IMR-90 (cell line): ENCODE measurements around the gene PRAMEF25. TPM values are rescaled to one million over a fixed set of nuclear protein-coding genes. Genes with fewer than 3 reads are reported as not detected.
"Not testable (repeated sequence)": the region's sequence is repeated elsewhere in the genome, so short reads cannot be mapped to it uniquely, and the experiment has no call there.

Source experiments
- ATAC-seq: fragments of 200-7000 bp; cut with Tn5 transposase; 2 replicates; pipeline ENCODE4 v1.9.1; 2020; ENCODE audit warnings: low read depth, mild to moderate bottlenecking, moderate library complexity
- BruUV-seq: library from RNA; stranded (reverse); fragments of 400-500 nt; replicated peaks from 2 replicates; lab custom pipeline; 2021; lab: Mats Ljungman, UMichigan
- CTCF ChIA-PET: fragments of 300-600 bp; formaldehyde crosslinking; extraction: SDS; loops from one replicate; lab custom pipeline; 2021; ENCODE audit warnings: antibody characterized with exemption; lab: Yijun Ruan, JAX
- POLR2A ChIA-PET: fragments of 300-600 bp; sonication (Branson Sonifier 250); formaldehyde crosslinking; loops from one replicate; lab custom pipeline; 2022; ENCODE audit warnings: antibody characterized with exemption; ENCODE audit not compliant: unreplicated experiment; lab: Charles Lee
- DNase-seq: peaks from one replicate; pipeline ENCODE4 v3.0.0; 2013
- H2AFZ ChIP-seq: replicated peaks from 2 replicates; pipeline ENCODE3; 2013; ENCODE audit warnings: low read length, mild to moderate bottlenecking; ENCODE audit not compliant: poor library complexity
- H2AK5ac ChIP-seq: 2 replicates; pipeline ENCODE4 v1.6.1; 2013; ENCODE audit warnings: low read depth, low read length, inconsistent platforms
- H2AK9ac ChIP-seq: replicated peaks from 2 replicates; pipeline ENCODE3; 2013; ENCODE audit warnings: mild to moderate bottlenecking, low read depth, low read length, moderate library complexity; ENCODE audit not compliant: poor library complexity
- H2BK120ac ChIP-seq: 2 replicates; pipeline ENCODE4 v1.6.1; 2013; ENCODE audit warnings: low read depth, low read length, inconsistent platforms
- H2BK15ac ChIP-seq: 3 replicates; pipeline ENCODE4 v1.6.1; 2013; ENCODE audit warnings: low read depth, low read length, inconsistent platforms
- H2BK20ac ChIP-seq: 2 replicates; pipeline ENCODE4 v1.6.1; 2013; ENCODE audit warnings: low read depth, mild to moderate bottlenecking, inconsistent platforms, low read length, moderate library complexity
- H2BK5ac ChIP-seq: 2 replicates; pipeline ENCODE4 v1.6.1; 2013; ENCODE audit warnings: mild to moderate bottlenecking, low read depth, low read length, inconsistent platforms; ENCODE audit not compliant: poor library complexity, severe bottlenecking
- H3K14ac ChIP-seq: replicated peaks from 2 replicates; pipeline ENCODE4 v1.6.1; 2013; ENCODE audit warnings: low read depth, low read length, inconsistent platforms
- H3K18ac ChIP-seq: 2 replicates; pipeline ENCODE4 v1.6.1; 2013; ENCODE audit warnings: low read depth, low read length, control low read depth
- H3K23ac ChIP-seq: 2 replicates; pipeline ENCODE4 v1.6.1; 2013; ENCODE audit warnings: low read depth, low read length, inconsistent platforms
- H3K27ac ChIP-seq: 2 replicates; pipeline ENCODE4 v1.5.1; 2013; ENCODE audit warnings: mild to moderate bottlenecking, control low read depth, low read length; ENCODE audit not compliant: insufficient read depth
- H3K27me3 ChIP-seq: 2 replicates; pipeline ENCODE4 v1.6.1; 2013; ENCODE audit warnings: low read length; ENCODE audit not compliant: control insufficient read depth, insufficient read depth
- H3K36me3 ChIP-seq: 2 replicates; pipeline ENCODE4 v1.6.1; 2013; ENCODE audit warnings: low read length, mixed read lengths; ENCODE audit not compliant: control insufficient read depth, insufficient read depth
- H3K4ac ChIP-seq: 2 replicates; pipeline ENCODE4 v1.6.1; 2013; ENCODE audit warnings: low read depth, low read length, inconsistent platforms
- H3K4me1 ChIP-seq: 2 replicates; pipeline ENCODE4 v1.6.1; 2013; ENCODE audit warnings: low read length, mixed read lengths; ENCODE audit not compliant: control insufficient read depth, insufficient read depth
- H3K4me2 ChIP-seq: 2 replicates; pipeline ENCODE4 v1.6.1; 2013; ENCODE audit warnings: low read depth, mild to moderate bottlenecking, control low read depth, low read length, moderate library complexity
- H3K4me3 ChIP-seq: 2 replicates; pipeline ENCODE4 v1.5.1; 2013; ENCODE audit warnings: low read depth, mild to moderate bottlenecking, control low read depth, low read length, moderate library complexity; ENCODE audit not compliant: insufficient read depth
- H3K56ac ChIP-seq: 2 replicates; pipeline ENCODE4 v1.6.1; 2013; ENCODE audit warnings: low read length, inconsistent platforms; ENCODE audit not compliant: insufficient read depth; ENCODE audit errors: extremely low read depth
- H3K79me1 ChIP-seq, 2 experiments: 2 replicates each; pipeline ENCODE4 v1.6.1; 2013; ENCODE audit warnings: low read length in 2 of 2, inconsistent platforms in 1 of 2, low read depth in 1 of 2
- H3K9ac ChIP-seq: 2 replicates; pipeline ENCODE4 v1.6.1; 2013; ENCODE audit warnings: low read depth, low read length, control low read depth
- H3K9me1 ChIP-seq: 2 replicates; pipeline ENCODE4 v1.6.1; 2013; ENCODE audit warnings: low read length, inconsistent platforms; ENCODE audit not compliant: insufficient read depth
- H3K9me3 ChIP-seq: 2 replicates; pipeline ENCODE4 v1.6.1; 2013; ENCODE audit warnings: low read length; ENCODE audit not compliant: control insufficient read depth, insufficient read depth
- H4K20me1 ChIP-seq: 2 replicates; pipeline ENCODE4 v1.6.1; 2013; ENCODE audit warnings: low read length, inconsistent platforms; ENCODE audit not compliant: insufficient read depth
- H4K5ac ChIP-seq: 2 replicates; pipeline ENCODE4 v1.6.1; 2013; ENCODE audit warnings: mild to moderate bottlenecking, low read depth, low read length, control low read depth
- H4K8ac ChIP-seq, 2 experiments: 2 replicates each; pipeline ENCODE4 v1.6.1; 2013; ENCODE audit warnings: low read depth in 2 of 2, low read length in 2 of 2, control low read depth in 1 of 2, inconsistent platforms in 1 of 2
- H4K91ac ChIP-seq: 2 replicates; pipeline ENCODE4 v1.6.1; 2013; ENCODE audit warnings: low read depth, low read length, inconsistent platforms; ENCODE audit not compliant: insufficient read depth
- WGBS, 2 experiments: methylation state at CpG; one replicate each; pipeline versions ENCODE4 v1.1.5 to v1.1.7; 2013; ENCODE audit warnings: missing lambda C conversion rate in 2 of 2; ENCODE audit not compliant: insufficient read length in 1 of 2; ENCODE audit errors: extremely low coverage in 2 of 2; 5-methylcytosine and 5-hydroxymethylcytosine counted together
- dilution Hi-C: fragments of 300-500 bp; cut with HindIII; formaldehyde crosslinking; loops from one replicate; pipeline ENCODE4 v1.14.3; 2018; ENCODE audit warnings: low sequenced_read_pairs; ENCODE audit not compliant: unreplicated experiment
- in situ Hi-C: fragments of 300-500 bp; cut with MboI; formaldehyde crosslinking; loops from 3 replicates; pipeline ENCODE4 v1.14.3; 2019; ENCODE audit warnings: low sequenced_read_pairs, inconsistent platforms, mixed read lengths
- intact Hi-C: fragments of 100-400 bp; cut with micrococcal nuclease; formaldehyde crosslinking; loops from 2 replicates; pipeline ENCODE4 v1.10.0; 2022
- polyA plus RNA-seq, 3 experiments: library from polyadenylated mRNA; depleted of rRNA; stranded (reverse); fragments of >200 nt; gene quantifications; 2 replicates each; pipeline ENCODE4 v1.2.3, GENCODE V29; 2012; ENCODE audit warnings: low replicate concordance in 1 of 3
- total RNA-seq: library from RNA; depleted of rRNA; stranded (reverse); fragments of >200 nt; gene quantifications from 2 replicates; pipeline ENCODE4 v1.2.3, GENCODE V29; 2012; rRNA removed

PRAMEF25 gene
- total and polyA plus RNA-seq, 2 of the 4 experiments (the other 2 are of a cell fraction): not detected

- H2BK15ac ChIP-seq, H4K8ac ChIP-seq, H2AK5ac ChIP-seq, H2BK5ac ChIP-seq, H4K5ac ChIP-seq, H4K91ac ChIP-seq, H3K56ac ChIP-seq, in situ Hi-C loops, CTCF ChIA-PET, POLR2A ChIA-PET, H3K23ac ChIP-seq, H3K4me2 ChIP-seq, H2AFZ ChIP-seq, H3K4ac ChIP-seq, H2BK120ac ChIP-seq, H2BK20ac ChIP-seq, H3K4me3 ChIP-seq, H3K18ac ChIP-seq, dilution Hi-C loops, DNase-seq, H3K9me3 ChIP-seq, H3K36me3 ChIP-seq, ATAC-seq, H3K79me1 ChIP-seq, H3K4me1 ChIP-seq, intact Hi-C loops, H3K27me3 ChIP-seq, H3K9ac ChIP-seq, H4K20me1 ChIP-seq, H3K9me1 ChIP-seq, H3K27ac ChIP-seq, BruUV-seq, H2AK9ac ChIP-seq, H3K14ac ChIP-seq: not testable (repeated sequence)
- no CpG with 5 or more reads among the region's 6 CpGs for WGBS, 2 experiments
Measured at GRCh38 chr1:13116754-13117153, 46.2 kb downstream of the PRAMEF25 start, which contains the start of gene HNRNPCL2. HNRNPCL2 (minus strand) TSS chr1:13116854; CDS start chr1:13116400, 454 bp downstream.

Other genes starting within 250 kb of the PRAMEF25 start
- gene PRAMEF11, start 239.4 kb upstream of the PRAMEF25 start, total RNA-seq: not detected in 2 replicates
- gene PRAMEF11, start 239.4 kb upstream of the PRAMEF25 start, polyA plus RNA-seq (2012; rRNA removed): not detected in 2 replicates
- not detected in 2 replicates for gene HNRNPCL1, start 222.1 kb upstream of the PRAMEF25 start, total RNA-seq
- not detected in 2 replicates for gene HNRNPCL1, start 222.1 kb upstream of the PRAMEF25 start, polyA plus RNA-seq (2012; rRNA removed)
- not detected in 2 replicates for gene PRAMEF2, start 213.7 kb upstream of the PRAMEF25 start, total RNA-seq
- gene PRAMEF2, start 213.7 kb upstream of the PRAMEF25 start, polyA plus RNA-seq (2012; rRNA removed): not detected in 2 replicates
- not detected in 2 replicates for gene PRAMEF4, start 184.6 kb upstream of the PRAMEF25 start, total RNA-seq
- gene PRAMEF4, start 184.6 kb upstream of the PRAMEF25 start, polyA plus RNA-seq (2012; rRNA removed): not detected in 2 replicates
- gene PRAMEF10, start 172.5 kb upstream of the PRAMEF25 start, total RNA-seq: not detected in 2 replicates
- not detected in 2 replicates for gene PRAMEF10, start 172.5 kb upstream of the PRAMEF25 start, polyA plus RNA-seq (2012; rRNA removed)
- not detected in 2 replicates for gene PRAMEF7, start 154.2 kb upstream of the PRAMEF25 start, total RNA-seq
- not detected in 2 replicates for gene PRAMEF7, start 154.2 kb upstream of the PRAMEF25 start, polyA plus RNA-seq (2012; rRNA removed)
- gene PRAMEF6, start 123.2 kb upstream of the PRAMEF25 start, total RNA-seq: not detected in 2 replicates
- gene PRAMEF6, start 123.2 kb upstream of the PRAMEF25 start, polyA plus RNA-seq (2012; rRNA removed): not detected in 2 replicates
- gene PRAMEF27, start 14.2 kb upstream of the PRAMEF25 start, total RNA-seq: not detected in 2 replicates
- not detected in 2 replicates for gene PRAMEF27, start 14.2 kb upstream of the PRAMEF25 start, polyA plus RNA-seq (2012; rRNA removed)
- gene HNRNPCL3, start 10.0 kb upstream of the PRAMEF25 start, total RNA-seq: not detected in 2 replicates
- not detected in 2 replicates for gene HNRNPCL3, start 10.0 kb upstream of the PRAMEF25 start, polyA plus RNA-seq (2012; rRNA removed)
- gene HNRNPCL2, start 46.1 kb downstream of the PRAMEF25 start, total RNA-seq: not detected in 2 replicates
- gene HNRNPCL2, start 46.1 kb downstream of the PRAMEF25 start, polyA plus RNA-seq (2012; rRNA removed): not detected in 2 replicates
- not detected in 2 replicates for gene PRAMEF26, start 85.2 kb downstream of the PRAMEF25 start, total RNA-seq
- not detected in 2 replicates for gene PRAMEF26, start 85.2 kb downstream of the PRAMEF25 start, polyA plus RNA-seq (2012; rRNA removed)
- gene HNRNPCL4, start 94.9 kb downstream of the PRAMEF25 start, total RNA-seq: not detected in 2 replicates
- gene HNRNPCL4, start 94.9 kb downstream of the PRAMEF25 start, polyA plus RNA-seq (2012; rRNA removed): not detected in 2 replicates
- gene PRAMEF9, start 101.1 kb downstream of the PRAMEF25 start, total RNA-seq: not detected in 2 replicates
- gene PRAMEF9, start 101.1 kb downstream of the PRAMEF25 start, polyA plus RNA-seq (2012; rRNA removed): not detected in 2 replicates
- gene PRAMEF13, start 130.6 kb downstream of the PRAMEF25 start, total RNA-seq: not detected in 2 replicates
- not detected in 2 replicates for gene PRAMEF13, start 130.6 kb downstream of the PRAMEF25 start, polyA plus RNA-seq (2012; rRNA removed)
- not detected in 2 replicates for gene PRAMEF18, start 155.4 kb downstream of the PRAMEF25 start, total RNA-seq
- gene PRAMEF18, start 155.4 kb downstream of the PRAMEF25 start, polyA plus RNA-seq (2012; rRNA removed): not detected in 2 replicates
- gene PRAMEF5, start 183.4 kb downstream of the PRAMEF25 start, total RNA-seq: not detected in 2 replicates
- gene PRAMEF5, start 183.4 kb downstream of the PRAMEF25 start, polyA plus RNA-seq (2012; rRNA removed): not detected in 2 replicates
- not detected in 2 replicates for gene PRAMEF8, start 214.4 kb downstream of the PRAMEF25 start, total RNA-seq
- gene PRAMEF8, start 214.4 kb downstream of the PRAMEF25 start, polyA plus RNA-seq (2012; rRNA removed): not detected in 2 replicates
- not detected in 2 replicates for gene PRAMEF33, start 232.8 kb downstream of the PRAMEF25 start, total RNA-seq
- not detected in 2 replicates for gene PRAMEF33, start 232.8 kb downstream of the PRAMEF25 start, polyA plus RNA-seq (2012; rRNA removed)
- not detected in 2 replicates for gene PRAMEF15, start 244.8 kb downstream of the PRAMEF25 start, total RNA-seq
- not detected in 2 replicates for gene PRAMEF15, start 244.8 kb downstream of the PRAMEF25 start, polyA plus RNA-seq (2012; rRNA removed)